Peyer's patch (tissue), 4 donors: ENCODE results near the gene PITHD1.

Experiments
- POLR2A ChIP-seq, 2 donors: fragments of 450-650 bp; IDR thresholded peaks; one replicate each; pipeline ENCODE4 v1.5.1; 2017; ENCODE audit warnings: antibody characterized with exemption in 2 of 2, mild to moderate bottlenecking in 2 of 2, moderate library complexity in 2 of 2
- TF ChIP-seq, protein P1 (sequence below), 6 experiments: fragments of 450-650 bp in 4 of 6; fragments of 200-600 bp in 2 of 6; sonication (generic) in 1 of 6; IDR thresholded peaks; one replicate each; pipeline ENCODE4 v1.5.1; 2017 to 2019; ENCODE audit warnings: antibody characterized with exemption in 6 of 6, mild to moderate bottlenecking in 3 of 6, moderate library complexity in 1 of 6

DNA sequence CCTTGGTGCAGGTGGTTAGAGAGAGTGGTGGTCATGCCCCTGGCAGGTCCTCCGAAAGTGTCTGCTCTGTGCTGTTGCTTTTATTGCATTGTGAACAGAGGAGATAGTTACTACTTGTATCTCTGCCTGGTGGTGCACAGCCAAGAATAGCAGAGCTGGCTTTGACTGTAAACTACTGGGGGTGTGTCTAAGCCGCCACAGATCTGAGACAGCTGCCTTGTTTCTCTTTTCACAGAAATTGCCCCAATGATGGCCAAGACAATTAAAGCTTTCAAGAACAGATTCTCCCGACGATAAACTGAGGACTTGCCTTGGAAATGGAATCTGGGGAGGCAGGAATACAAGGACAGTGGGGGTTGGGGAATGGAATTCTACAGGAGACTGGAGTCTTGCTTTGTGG lies 18.9 kb upstream of the PITHD1 start:
- TF ChIP-seq, protein P1, sequence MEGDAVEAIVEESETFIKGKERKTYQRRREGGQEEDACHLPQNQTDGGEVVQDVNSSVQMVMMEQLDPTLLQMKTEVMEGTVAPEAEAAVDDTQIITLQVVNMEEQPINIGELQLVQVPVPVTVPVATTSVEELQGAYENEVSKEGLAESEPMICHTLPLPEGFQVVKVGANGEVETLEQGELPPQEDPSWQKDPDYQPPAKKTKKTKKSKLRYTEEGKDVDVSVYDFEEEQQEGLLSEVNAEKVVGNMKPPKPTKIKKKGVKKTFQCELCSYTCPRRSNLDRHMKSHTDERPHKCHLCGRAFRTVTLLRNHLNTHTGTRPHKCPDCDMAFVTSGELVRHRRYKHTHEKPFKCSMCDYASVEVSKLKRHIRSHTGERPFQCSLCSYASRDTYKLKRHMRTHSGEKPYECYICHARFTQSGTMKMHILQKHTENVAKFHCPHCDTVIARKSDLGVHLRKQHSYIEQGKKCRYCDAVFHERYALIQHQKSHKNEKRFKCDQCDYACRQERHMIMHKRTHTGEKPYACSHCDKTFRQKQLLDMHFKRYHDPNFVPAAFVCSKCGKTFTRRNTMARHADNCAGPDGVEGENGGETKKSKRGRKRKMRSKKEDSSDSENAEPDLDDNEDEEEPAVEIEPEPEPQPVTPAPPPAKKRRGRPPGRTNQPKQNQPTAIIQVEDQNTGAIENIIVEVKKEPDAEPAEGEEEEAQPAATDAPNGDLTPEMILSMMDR (IDR thresholded peaks at IDR 0.05) = no peak
- TF ChIP-seq POLR2A (IDR thresholded peaks at IDR 0.05) = no peak
